Fibroblast of skin of abdomen (primary cell): ENCODE results near the gene RGS17.
A peak's percentile ranks its signal among the peaks of the same experiment; 100 is the strongest.

Experiments
- DNase-seq: peaks from one replicate; pipeline ENCODE4 v3.0.0-alpha.2; 2013

Gene RGS17

GRCh38 chr6:153081914-153082313 is 49.2 kb downstream of the RGS17 start:
- no peak for DNase-seq

- DNase-seq: no peak
Observed at GRCh38 chr6:153076431-153076830, 54.7 kb downstream of the RGS17 start.

- no peak for DNase-seq
Observed at GRCh38 chr6:153074761-153075160, 56.3 kb downstream of the RGS17 start.

GRCh38 chr6:153073841-153074240 is 57.2 kb downstream of the RGS17 start:
- no peak for DNase-seq

GRCh38 chr6:153070756-153071155 is 60.3 kb downstream of the RGS17 start:
- no peak for DNase-seq

- no peak for DNase-seq
Observed at GRCh38 chr6:153069897-153070296, 61.2 kb downstream of the RGS17 start.

GRCh38 chr6:153065222-153065621 is 65.9 kb downstream of the RGS17 start:
- DNase-seq: no peak

GRCh38 chr6:153063936-153064335 is 67.1 kb downstream of the RGS17 start:
- DNase-seq: no peak

- DNase-seq: no peak
Observed at GRCh38 chr6:153062516-153062915, 68.6 kb downstream of the RGS17 start.

- DNase-seq: no peak
Observed at GRCh38 chr6:153059757-153060156, 71.3 kb downstream of the RGS17 start.

GRCh38 chr6:153059311-153059710 is 71.8 kb downstream of the RGS17 start:
- no peak for DNase-seq

GRCh38 chr6:153058909-153059308 is 72.2 kb downstream of the RGS17 start:
- no peak for DNase-seq

- peak; percentile 8 for DNase-seq
Observed at GRCh38 chr6:153058291-153058690, 72.8 kb downstream of the RGS17 start.

- no peak for DNase-seq
Observed at GRCh38 chr6:153056308-153056707, 74.8 kb downstream of the RGS17 start.

- DNase-seq: peak; percentile 18
Observed at GRCh38 chr6:153051801-153052200, 79.3 kb downstream of the RGS17 start.

GRCh38 chr6:153048631-153049030 is 82.5 kb downstream of the RGS17 start:
- DNase-seq: no peak

GRCh38 chr6:153047386-153047785 is 83.7 kb downstream of the RGS17 start:
- DNase-seq: no peak

- DNase-seq: no peak
Observed at GRCh38 chr6:153045271-153045670, 85.8 kb downstream of the RGS17 start.

GRCh38 chr6:153044295-153044694 is 86.8 kb downstream of the RGS17 start:
- DNase-seq: no peak

GRCh38 chr6:153043719-153044118 is 87.4 kb downstream of the RGS17 start:
- DNase-seq: no peak

GRCh38 chr6:153038378-153039057 is 92.6 kb downstream of the RGS17 start:
- DNase-seq: peak; percentile 20

GRCh38 chr6:153034139-153034538 is 96.9 kb downstream of the RGS17 start:
- DNase-seq: no peak

GRCh38 chr6:153032255-153032882 is 98.7 kb downstream of the RGS17 start:
- DNase-seq: peak; percentile 58

GRCh38 chr6:153031335-153031955 is 99.6 kb downstream of the RGS17 start:
- DNase-seq: no peak
